Activated T-helper 1 cell treated with Interleukin-2 at 50 U/mL for 16 hours (primary cell): ENCODE data around the gene C16orf46.

ENCODE experiments used
- DNase-seq: peaks from one replicate; pipeline ENCODE4 v3.0.0-alpha.2; 2020; ENCODE audit warnings: low read depth

The C16orf46 gene

GRCh38 chr16:81012974-81013373 is 64.1 kb downstream of the C16orf46 start:
- no peak for DNase-seq
